GM18526 (cell line): ENCODE measurements around the gene TAAR8.

ENCODE experiments used
- POLR2A ChIP-seq: IDR thresholded peaks from 3 replicates; pipeline ENCODE4 v1.6.1; 2011; ENCODE audit not compliant: insufficient read length; ENCODE audit errors: extremely low read depth

TAAR8 gene

GRCh38 chr6:132552372-132552771, at the start of gene TAAR8:
Gene TAAR8, plus strand, starts transcription at chr6:132552672. Its CDS starts 21 bp downstream, at chr6:132552693.
- no peak for TF ChIP-seq POLR2A

DNA sequence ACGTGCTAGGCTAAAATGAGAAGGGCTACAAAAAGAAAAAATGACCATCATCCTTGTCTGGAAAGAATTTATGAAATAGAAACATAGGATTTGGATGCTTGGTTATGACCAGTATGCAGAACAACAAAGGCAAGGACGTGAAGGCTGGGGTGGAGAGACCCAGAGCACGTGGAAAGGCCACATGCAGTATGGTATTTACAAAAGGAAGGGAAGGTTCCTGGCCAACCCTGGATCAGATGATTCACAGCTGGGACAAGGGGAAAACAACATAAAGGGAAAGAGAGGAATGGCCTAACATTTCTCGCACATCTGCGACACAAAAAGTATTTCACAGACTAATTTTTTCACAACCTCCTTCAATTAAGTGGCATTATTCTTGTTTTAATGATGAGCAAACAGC, 47.7 kb upstream of the TAAR8 start:
- TF ChIP-seq POLR2A = no peak

DNA sequence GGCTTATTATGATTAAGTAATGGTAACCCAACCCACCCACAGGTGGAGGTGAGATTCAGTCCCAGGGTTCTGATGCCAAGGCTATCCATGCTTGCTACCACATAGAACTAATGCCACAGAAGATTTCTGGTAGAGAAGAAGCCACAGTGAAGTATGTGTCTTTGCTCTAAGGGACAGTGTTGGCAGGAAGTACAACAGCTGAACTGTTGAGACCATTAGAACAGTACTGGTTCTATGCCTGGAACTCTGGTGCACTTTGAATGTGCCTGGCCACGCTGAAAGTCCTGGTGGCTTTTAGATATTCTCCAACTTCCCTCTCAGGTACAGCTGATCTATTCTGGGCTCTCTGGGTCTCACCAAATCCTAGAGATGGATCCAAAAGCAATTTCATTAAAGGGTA, 47.3 kb upstream of the TAAR8 start:
- no peak for TF ChIP-seq POLR2A

DNA sequence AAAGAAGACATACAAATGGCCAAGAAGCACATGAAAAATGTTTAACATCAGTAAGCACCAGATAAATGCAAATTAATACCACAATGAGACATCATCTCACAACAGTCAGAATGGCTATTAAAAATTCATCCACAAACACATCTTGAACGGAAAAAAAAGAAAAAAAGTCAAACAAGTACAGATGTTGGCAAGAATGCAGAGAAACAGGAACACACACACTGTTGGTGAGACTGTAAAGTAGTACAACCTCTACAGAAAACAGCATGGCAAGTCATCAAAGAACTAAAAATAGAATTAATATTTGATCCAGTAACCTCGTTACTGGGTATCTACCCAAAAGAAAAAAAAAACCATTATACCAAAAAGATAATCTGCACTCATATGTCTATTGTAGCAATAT, 46.0 kb upstream of the TAAR8 start:
- no peak for TF ChIP-seq POLR2A

- TF ChIP-seq POLR2A = no peak
These were observed 45.3 kb upstream of the TAAR8 start for GRCh38 chr6:132506869-132507808.

DNA sequence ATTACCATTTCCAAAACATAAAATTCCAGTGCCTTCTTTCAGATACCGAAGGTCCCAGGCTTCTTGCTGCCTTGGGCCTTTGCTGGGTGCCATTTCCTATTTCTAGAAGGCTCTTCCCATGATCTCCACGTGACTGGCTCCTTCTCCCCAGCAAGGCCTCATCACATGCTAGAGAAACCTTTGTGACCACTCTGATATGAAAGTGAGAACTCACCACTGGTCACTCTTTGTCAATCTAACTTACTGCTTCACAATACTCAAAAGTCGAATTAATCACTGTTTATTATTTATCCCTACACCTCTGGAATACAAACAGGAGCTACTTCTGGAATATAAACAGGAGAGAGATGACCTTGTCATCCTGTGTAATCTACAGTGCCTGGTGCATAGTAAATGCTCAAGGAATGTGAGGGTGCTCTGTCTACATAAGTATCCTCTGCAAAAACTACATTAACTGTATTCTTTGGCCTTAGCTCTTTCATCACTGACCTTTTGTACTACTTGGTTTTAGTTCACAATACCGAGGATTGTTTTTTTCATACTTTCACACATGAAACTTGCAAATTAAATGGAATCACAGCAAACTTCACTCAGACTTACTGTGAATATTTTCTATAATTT, 41.2 kb upstream of the TAAR8 start:
- TF ChIP-seq POLR2A = no peak

DNA sequence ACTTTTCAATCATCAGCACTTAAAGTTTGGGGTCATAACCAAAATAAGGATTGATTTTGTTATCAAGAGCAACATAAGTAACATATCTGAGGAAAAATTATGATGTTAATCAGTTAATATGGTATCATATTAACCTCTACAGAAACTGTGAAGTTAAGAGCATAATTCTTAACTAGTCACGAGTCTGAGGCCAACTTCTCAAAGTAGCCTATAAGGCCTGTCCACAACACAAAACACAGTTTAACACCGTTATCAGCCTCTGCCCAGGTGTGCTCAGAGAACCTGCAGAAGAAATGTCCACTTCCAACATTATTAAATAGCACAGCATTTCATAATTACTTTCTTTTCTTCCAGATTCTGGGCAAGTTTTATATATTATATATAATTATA, 40.6 kb upstream of the TAAR8 start:
- TF ChIP-seq POLR2A = no peak

- no peak for TF ChIP-seq POLR2A
These were observed 40.2 kb upstream of the TAAR8 start for GRCh38 chr6:132512342-132512637.

- TF ChIP-seq POLR2A = peak; percentile 79
These were observed 39.5 kb upstream of the TAAR8 start, which contains the start of gene STX7 for GRCh38 chr6:132512638-132513632. Gene STX7, minus strand, starts transcription at chr6:132513116. Its CDS starts 9,586 bp downstream, at chr6:132503530.

GRCh38 chr6:132513831-132514545, 38.5 kb upstream of the TAAR8 start:
- TF ChIP-seq POLR2A = no peak

- no peak for TF ChIP-seq POLR2A
These were observed 37.1 kb upstream of the TAAR8 start for GRCh38 chr6:132515386-132515785.

DNA sequence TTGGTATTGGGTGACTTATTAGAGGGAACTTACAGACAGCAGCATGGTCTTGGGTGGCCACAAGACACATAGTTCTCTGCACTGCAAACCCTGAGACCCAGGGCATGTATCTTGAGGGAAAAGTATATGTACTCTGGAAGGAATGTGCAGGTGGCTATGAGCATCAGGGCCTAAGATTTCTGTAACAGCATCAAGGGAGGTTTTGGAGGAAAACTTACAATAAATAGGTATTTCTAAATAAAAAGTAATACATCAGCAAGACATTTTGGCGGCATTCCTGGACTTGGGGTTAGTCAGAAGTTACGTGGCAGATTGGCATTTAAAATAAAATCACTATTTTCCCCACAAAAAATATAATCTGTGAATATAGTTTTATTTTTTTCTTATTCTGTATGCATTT, 31.5 kb upstream of the TAAR8 start:
- TF ChIP-seq POLR2A = no peak

DNA sequence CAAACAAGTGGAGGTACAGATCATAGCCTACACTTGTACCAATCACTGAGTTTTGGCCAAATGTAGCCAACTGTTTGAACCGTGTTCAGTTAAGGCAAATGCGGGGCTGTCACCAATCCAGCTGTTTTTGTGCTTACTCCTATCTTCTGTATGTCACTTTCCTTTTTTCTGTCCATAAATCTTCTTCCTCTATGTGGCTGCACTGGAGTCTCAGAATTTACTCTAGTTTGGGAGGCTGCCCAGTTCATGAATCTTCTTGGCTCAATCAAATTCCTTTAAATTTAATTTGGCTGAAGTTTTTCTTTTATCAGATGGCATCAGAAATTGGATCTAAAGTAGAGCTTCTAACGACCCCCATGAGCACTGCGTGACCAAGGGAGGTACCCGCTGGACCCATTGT, 27.8 kb upstream of the TAAR8 start:
- TF ChIP-seq POLR2A = no peak

DNA sequence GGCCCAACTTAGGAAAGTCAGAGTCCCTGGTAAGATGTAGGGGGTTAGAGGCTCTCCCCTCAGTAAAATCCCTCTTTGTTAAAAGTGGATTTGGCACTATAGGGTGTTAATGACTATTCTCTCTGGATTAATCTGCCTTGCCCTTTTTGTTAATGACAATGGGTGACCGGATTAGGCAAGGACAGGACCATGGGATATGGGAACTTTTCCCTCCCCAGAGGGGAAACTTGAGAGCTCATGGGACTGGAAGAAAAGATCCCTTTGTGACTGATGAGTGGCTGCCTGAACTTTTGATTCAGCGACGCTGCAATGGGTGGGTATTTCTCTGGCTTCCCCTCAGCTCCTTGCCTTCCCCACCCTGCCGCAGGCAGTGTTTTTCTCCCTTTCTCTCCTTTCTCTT, 26.6 kb upstream of the TAAR8 start:
- no peak for TF ChIP-seq POLR2A

DNA sequence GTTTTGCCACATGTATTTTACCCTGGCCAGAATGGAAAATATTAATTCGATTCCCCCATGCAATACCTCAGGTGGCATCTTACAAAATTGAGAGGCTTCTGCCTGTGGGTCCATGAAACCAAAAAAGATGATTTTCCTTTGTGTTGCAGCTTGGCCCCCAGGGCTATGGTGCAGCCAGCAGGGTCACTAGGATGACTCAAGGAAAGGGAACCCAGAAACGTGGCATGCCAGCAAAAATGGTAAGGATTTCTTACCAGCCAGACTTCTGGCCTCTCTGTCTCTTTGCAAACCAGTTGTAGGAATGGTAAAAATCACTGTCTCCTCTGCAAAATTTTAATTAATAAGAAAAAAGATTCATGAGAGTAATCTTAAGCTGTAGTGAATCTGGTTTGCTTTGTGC, 26.0 kb upstream of the TAAR8 start:
- TF ChIP-seq POLR2A = no peak

DNA sequence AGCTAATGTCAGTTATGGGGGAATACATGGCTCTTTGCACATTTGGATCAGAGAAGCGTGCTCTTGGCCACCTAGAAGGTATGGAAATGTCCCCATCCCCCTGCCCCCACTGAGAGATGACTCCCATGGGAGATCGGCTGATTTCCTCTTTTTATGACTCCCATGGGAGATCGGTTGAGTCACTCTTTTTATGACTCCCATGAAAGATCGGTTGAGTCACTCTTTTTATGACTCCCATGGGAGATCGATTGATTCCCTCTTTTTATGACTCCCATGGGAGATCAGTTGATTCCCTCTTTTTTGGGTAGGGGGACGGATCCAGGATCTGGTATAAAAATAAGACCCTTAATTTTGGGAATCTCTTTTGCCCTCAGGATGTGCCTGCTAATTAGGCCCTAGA, 24.7 kb upstream of the TAAR8 start:
- TF ChIP-seq POLR2A = no peak
